Panc1 (cell line): ENCODE measurements around the gene GAST. TPM values are rescaled to one million over a fixed set of nuclear protein-coding genes. Genes with fewer than 3 reads are reported as not detected.
A peak's percentile ranks its signal among the peaks of the same experiment; 100 is the strongest.

ENCODE experiments used
- ATAC-seq: fragments of 200-7000 bp; cut with Tn5 transposase; 2 replicates; pipeline ENCODE4 v1.9.1; 2020; ENCODE audit warnings: mild to moderate bottlenecking, moderate library complexity
- BruUV-seq: library from RNA; stranded (reverse); fragments of 400-500 nt; replicated peaks from 2 replicates; lab custom pipeline; 2021; lab: Mats Ljungman, UMichigan
- CTCF ChIA-PET: fragments of 300-600 bp; sonication (Branson Sonifier 250); formaldehyde crosslinking; loops from one replicate; lab custom pipeline; 2022; ENCODE audit warnings: antibody characterized with exemption; lab: Charles Lee
- POLR2A ChIA-PET: fragments of 300-600 bp; sonication (Branson Sonifier 250); formaldehyde crosslinking; loops from one replicate; lab custom pipeline; 2022; ENCODE audit warnings: antibody characterized with exemption; lab: Charles Lee
- DNase-seq: peaks from one replicate; pipeline ENCODE4 v3.0.0-alpha.2; 2010; ENCODE audit warnings: low read depth, low spot score
- H3K27ac ChIP-seq: 2 replicates; pipeline ENCODE4 v1.5.1; 2011; ENCODE audit warnings: mild to moderate bottlenecking, low read length, inconsistent platforms
- H3K27me3 ChIP-seq: fragments of 200-500 bp; sonication (Bioruptor generic); 2 replicates; pipeline ENCODE4 v1.6.0; 2014; ENCODE audit warnings: low read length, inconsistent platforms; ENCODE audit not compliant: control insufficient read depth, insufficient read depth
- H3K36me3 ChIP-seq: fragments of 200-500 bp; sonication (Bioruptor generic); 2 replicates; pipeline ENCODE4 v1.5.1; 2014; ENCODE audit warnings: inconsistent platforms, mild to moderate bottlenecking, low read length, moderate library complexity; ENCODE audit not compliant: control insufficient read depth, insufficient read depth
- H3K4me1 ChIP-seq: 2 replicates; pipeline ENCODE4 v1.5.1; 2011; ENCODE audit warnings: inconsistent platforms, mild to moderate bottlenecking, low read length, moderate library complexity; ENCODE audit not compliant: control insufficient read depth, insufficient read depth
- H3K4me3 ChIP-seq, 2 experiments: 2 replicates each; pipeline ENCODE4 v1.5.1; 2011 to 2012; ENCODE audit warnings: low read depth in 2 of 2, low read length in 2 of 2, mild to moderate bottlenecking in 2 of 2, inconsistent platforms in 1 of 2, moderate library complexity in 1 of 2
- H3K9me3 ChIP-seq: fragments of 200-500 bp; sonication (Bioruptor generic); 2 replicates; pipeline ENCODE4 v1.5.1; 2014; ENCODE audit warnings: low read depth, mild to moderate bottlenecking, inconsistent platforms, low read length, moderate library complexity; ENCODE audit not compliant: control insufficient read depth, insufficient read depth
- POLR2AphosphoS5 ChIP-seq: IDR thresholded peaks from 2 replicates; pipeline ENCODE4 v1.6.1; 2012; ENCODE audit warnings: mild to moderate bottlenecking, low read depth, low read length, moderate library complexity
- SIN3A ChIP-seq: IDR thresholded peaks from 2 replicates; pipeline ENCODE4 v1.6.1; 2012; ENCODE audit warnings: low read depth, mild to moderate bottlenecking, low read length, moderate library complexity, borderline replicate concordance; ENCODE audit not compliant: insufficient read depth
- TCF7L2 ChIP-seq: IDR thresholded peaks from 2 replicates; pipeline ENCODE4 v1.6.1; 2011; ENCODE audit warnings: mild to moderate bottlenecking, low read depth, low read length, inconsistent platforms
- in situ Hi-C: cut with HindIII; loops from 2 replicates; pipeline ENCODE4 v1.10.0; 2016; ENCODE audit warnings: low sequenced_read_pairs, low pct_unique_long_range_greater_than_20kb
- intact Hi-C: fragments of 100-400 bp; cut with micrococcal nuclease; formaldehyde crosslinking; loops from one replicate; pipeline ENCODE4 v1.10.0; 2022; ENCODE audit not compliant: unreplicated experiment
- total RNA-seq: library from RNA; stranded (reverse); gene quantifications from one replicate; pipeline ENCODE4 v1.2.1, GENCODE V29; 2021; ENCODE audit not compliant: unreplicated experiment
- TF ChIP-seq, protein P1 (sequence below), 2 experiments: IDR thresholded peaks; 2 replicates each; pipeline ENCODE4 v1.6.1; 2011 to 2012; ENCODE audit warnings: low read depth in 2 of 2, control low read depth in 1 of 2, low read length in 1 of 2, mild to moderate bottlenecking in 1 of 2, moderate library complexity in 1 of 2; ENCODE audit not compliant: insufficient read depth in 1 of 2
- TF ChIP-seq, protein P2 (sequence below): fragments of 450-650 bp; IDR thresholded peaks from 2 replicates; pipeline ENCODE4 v1.5.1; 2017; ENCODE audit warnings: mild to moderate bottlenecking

Gene GAST
- total RNA-seq, 1 experiment from 2014 or later = not detected

DNA sequence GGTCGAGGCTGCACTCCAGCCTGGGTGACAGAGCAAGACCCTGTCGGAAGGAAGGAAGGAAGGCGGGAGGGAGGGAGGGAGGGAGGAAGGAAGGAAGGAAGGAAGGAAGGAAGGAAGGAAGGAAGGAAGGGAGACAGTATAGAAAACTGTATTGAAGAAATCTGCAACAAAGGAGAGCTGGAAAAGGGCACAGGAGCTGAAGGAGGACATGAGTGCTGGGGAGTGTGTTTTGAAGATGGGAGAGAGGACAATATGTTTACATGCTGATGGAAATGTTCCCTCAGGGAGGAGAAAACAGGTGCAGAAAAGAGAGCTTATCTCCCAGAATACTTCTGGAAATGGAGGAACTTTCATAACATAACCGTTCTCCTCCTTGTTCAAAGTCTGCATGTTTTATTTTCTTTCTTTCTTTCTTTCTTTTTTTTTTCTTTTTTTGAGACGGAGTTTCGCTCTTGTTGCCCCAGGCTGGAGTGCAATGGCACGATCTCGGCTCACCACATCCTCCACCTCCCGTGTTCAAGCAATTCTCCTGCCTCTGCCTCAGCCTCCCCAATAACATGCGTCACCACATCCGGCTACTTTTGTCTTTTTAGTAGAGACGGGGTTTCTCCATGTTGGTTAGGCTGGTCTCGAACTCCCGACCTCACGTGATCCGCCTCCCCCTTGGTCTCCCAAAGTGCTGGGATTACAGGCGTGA is 25.0 kb downstream of the GAST start:
- BruUV-seq = no TSS peak
- in situ Hi-C loops = no loop called here
- DNase-seq (no peak), ATAC-seq (no peak)
- Histone ChIP-seq H3K36me3 (no peaks in the 10 kb centered on the region), H3K27ac (no peak overlapping the region), H3K27me3 (no peaks in the 10 kb centered on the region), H3K4me1 (peaks cover 23% of the 10 kb centered on the region), H3K9me3 (no peaks in the 10 kb centered on the region), H3K4me3 (no peak overlapping the region)
- intact Hi-C loops = no loop called here
- POLR2A ChIA-PET = no interaction called here
- CTCF ChIA-PET = interaction anchor here (0.6 to 1.8 kb wide), 8 partner anchors 41 to 74 kb away, joined by 3 to 12 read pairs (median 4); partner anchors contain the start of gene P3H4
- no peak for TF ChIP-seq POLR2AphosphoS5
- TF ChIP-seq, protein P1, sequence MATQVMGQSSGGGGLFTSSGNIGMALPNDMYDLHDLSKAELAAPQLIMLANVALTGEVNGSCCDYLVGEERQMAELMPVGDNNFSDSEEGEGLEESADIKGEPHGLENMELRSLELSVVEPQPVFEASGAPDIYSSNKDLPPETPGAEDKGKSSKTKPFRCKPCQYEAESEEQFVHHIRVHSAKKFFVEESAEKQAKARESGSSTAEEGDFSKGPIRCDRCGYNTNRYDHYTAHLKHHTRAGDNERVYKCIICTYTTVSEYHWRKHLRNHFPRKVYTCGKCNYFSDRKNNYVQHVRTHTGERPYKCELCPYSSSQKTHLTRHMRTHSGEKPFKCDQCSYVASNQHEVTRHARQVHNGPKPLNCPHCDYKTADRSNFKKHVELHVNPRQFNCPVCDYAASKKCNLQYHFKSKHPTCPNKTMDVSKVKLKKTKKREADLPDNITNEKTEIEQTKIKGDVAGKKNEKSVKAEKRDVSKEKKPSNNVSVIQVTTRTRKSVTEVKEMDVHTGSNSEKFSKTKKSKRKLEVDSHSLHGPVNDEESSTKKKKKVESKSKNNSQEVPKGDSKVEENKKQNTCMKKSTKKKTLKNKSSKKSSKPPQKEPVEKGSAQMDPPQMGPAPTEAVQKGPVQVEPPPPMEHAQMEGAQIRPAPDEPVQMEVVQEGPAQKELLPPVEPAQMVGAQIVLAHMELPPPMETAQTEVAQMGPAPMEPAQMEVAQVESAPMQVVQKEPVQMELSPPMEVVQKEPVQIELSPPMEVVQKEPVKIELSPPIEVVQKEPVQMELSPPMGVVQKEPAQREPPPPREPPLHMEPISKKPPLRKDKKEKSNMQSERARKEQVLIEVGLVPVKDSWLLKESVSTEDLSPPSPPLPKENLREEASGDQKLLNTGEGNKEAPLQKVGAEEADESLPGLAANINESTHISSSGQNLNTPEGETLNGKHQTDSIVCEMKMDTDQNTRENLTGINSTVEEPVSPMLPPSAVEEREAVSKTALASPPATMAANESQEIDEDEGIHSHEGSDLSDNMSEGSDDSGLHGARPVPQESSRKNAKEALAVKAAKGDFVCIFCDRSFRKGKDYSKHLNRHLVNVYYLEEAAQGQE (IDR thresholded peaks at IDR 0.05; ENCODE audit: insufficient read depth in 1 of 2, low read depth in 2 of 2, low read length in 1 of 2) = no peak
- no peak for TF ChIP-seq SIN3A
- TF ChIP-seq TCF7L2 = no peak

DNA sequence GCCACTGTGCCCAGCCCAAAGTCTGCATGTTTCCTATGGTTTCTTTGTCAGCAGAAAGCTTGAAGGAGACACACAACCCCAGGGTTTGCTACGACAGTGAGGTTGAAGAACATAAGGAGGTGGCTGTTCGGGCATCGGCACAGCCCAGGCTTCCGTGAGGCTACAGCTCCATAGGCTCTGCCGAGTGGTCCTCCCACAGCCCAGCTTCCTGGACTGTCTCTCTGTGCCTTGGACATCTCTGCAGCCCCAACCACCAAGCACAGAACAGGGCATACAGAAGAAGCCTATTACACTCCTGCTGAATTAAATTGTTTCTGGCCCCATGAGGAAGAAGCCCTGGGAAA is 25.5 kb downstream of the GAST start:
- H3K4me3 ChIP-seq = peak overlapping the region in 1 of 2 experiments; percentile 26; a peak in 1 of 4 replicates
- DNase-seq (no peak), ATAC-seq (peak; percentile 54)
- H3K36me3 ChIP-seq = no peaks in the 10 kb centered on the region
- CTCF ChIA-PET = interaction anchor here (0.9 to 1.8 kb wide), 6 partner anchors 48 to 73 kb away, joined by 3 to 12 read pairs (median 5); partner anchors contain the start of gene P3H4
- POLR2A ChIA-PET = no interaction called here
- H3K27ac ChIP-seq = no peak overlapping the region; the same call in 1 of the 2 replicates
- TF ChIP-seq TCF7L2 (no peak), SIN3A (no peak), POLR2AphosphoS5 (no peak)
- TF ChIP-seq, protein P1 (IDR thresholded peaks at IDR 0.05; ENCODE audit: insufficient read depth in 1 of 2, low read depth in 2 of 2, low read length in 1 of 2) = no peak
- TF ChIP-seq, protein P2, sequence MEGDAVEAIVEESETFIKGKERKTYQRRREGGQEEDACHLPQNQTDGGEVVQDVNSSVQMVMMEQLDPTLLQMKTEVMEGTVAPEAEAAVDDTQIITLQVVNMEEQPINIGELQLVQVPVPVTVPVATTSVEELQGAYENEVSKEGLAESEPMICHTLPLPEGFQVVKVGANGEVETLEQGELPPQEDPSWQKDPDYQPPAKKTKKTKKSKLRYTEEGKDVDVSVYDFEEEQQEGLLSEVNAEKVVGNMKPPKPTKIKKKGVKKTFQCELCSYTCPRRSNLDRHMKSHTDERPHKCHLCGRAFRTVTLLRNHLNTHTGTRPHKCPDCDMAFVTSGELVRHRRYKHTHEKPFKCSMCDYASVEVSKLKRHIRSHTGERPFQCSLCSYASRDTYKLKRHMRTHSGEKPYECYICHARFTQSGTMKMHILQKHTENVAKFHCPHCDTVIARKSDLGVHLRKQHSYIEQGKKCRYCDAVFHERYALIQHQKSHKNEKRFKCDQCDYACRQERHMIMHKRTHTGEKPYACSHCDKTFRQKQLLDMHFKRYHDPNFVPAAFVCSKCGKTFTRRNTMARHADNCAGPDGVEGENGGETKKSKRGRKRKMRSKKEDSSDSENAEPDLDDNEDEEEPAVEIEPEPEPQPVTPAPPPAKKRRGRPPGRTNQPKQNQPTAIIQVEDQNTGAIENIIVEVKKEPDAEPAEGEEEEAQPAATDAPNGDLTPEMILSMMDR = no peak
- intact Hi-C loops = loop anchor here (1.0 kb wide), 1 partner anchor 64 kb away; no protein-coding TSS in a partner anchor
- H3K27me3 ChIP-seq = no peaks in the 10 kb centered on the region
- H3K9me3 ChIP-seq = no peaks in the 10 kb centered on the region
- H3K4me1 ChIP-seq = peaks cover 23% of the 10 kb centered on the region
- no TSS peak for BruUV-seq
- in situ Hi-C loops = no loop called here
